Aorta (tissue), 5 donors: ENCODE measurements around the gene NAA15. TPM values are rescaled to one million over a fixed set of nuclear protein-coding genes. Genes with fewer than 3 reads are reported as not detected.
A peak's percentile ranks its signal among the peaks of the same experiment; 100 is the strongest.
"Not testable (repeated sequence)": the region's sequence is repeated elsewhere in the genome, so short reads cannot be mapped to it uniquely, and the experiment has no call there.

Experiments
- ATAC-seq: fragments of 200-7000 bp; cut with Tn5 transposase; one replicate; pipeline ENCODE4 v1.9.1; 2022; ENCODE audit warnings: moderate library complexity; ENCODE audit not compliant: low FRiP score
- DNase-seq, 2 donors: peaks; one replicate each; pipeline ENCODE4 v3.0.0-alpha.2; 2020
- H3K27ac ChIP-seq, 2 donors: one replicate each; pipeline ENCODE4 v1.5.1; 2013; ENCODE audit warnings: low read length in 2 of 2, mild to moderate bottlenecking in 2 of 2, moderate library complexity in 2 of 2, control low read depth in 1 of 2, inconsistent platforms in 1 of 2, low read depth in 1 of 2
- H3K27me3 ChIP-seq, 2 donors: one replicate each; pipeline ENCODE4 v1.6.1; 2013; ENCODE audit warnings: control low read depth in 1 of 2, low read length in 1 of 2, mild to moderate bottlenecking in 1 of 2, moderate library complexity in 1 of 2; ENCODE audit not compliant: insufficient read depth in 2 of 2, control insufficient read depth in 1 of 2
- H3K36me3 ChIP-seq, 2 donors: one replicate each; pipeline ENCODE4 v1.6.1; 2013; ENCODE audit warnings: control low read depth in 1 of 2, low read length in 1 of 2, mild to moderate bottlenecking in 1 of 2; ENCODE audit not compliant: insufficient read depth in 2 of 2, control insufficient read depth in 1 of 2
- H3K4me1 ChIP-seq, 2 donors: one replicate each; pipeline ENCODE4 v1.6.1; 2013; ENCODE audit warnings: low read length in 2 of 2, control low read depth in 1 of 2, mild to moderate bottlenecking in 1 of 2, moderate library complexity in 1 of 2; ENCODE audit not compliant: insufficient read depth in 2 of 2, control insufficient read depth in 1 of 2
- H3K4me3 ChIP-seq, 2 donors: one replicate each; pipeline ENCODE4 v1.5.1; 2013; ENCODE audit warnings: low read length in 2 of 2, control low read depth in 1 of 2, mild to moderate bottlenecking in 1 of 2
- H3K9me3 ChIP-seq: one replicate; pipeline ENCODE4 v1.6.1; 2013; ENCODE audit warnings: mild to moderate bottlenecking, low read length; ENCODE audit not compliant: control insufficient read depth
- WGBS, 2 donors: extraction: QIAGEN DNeasy Blood & Tissue Kit; methylation state at CpG; one replicate each; pipeline ENCODE4 v1.1.7; 2013; 5-methylcytosine and 5-hydroxymethylcytosine counted together
- intact Hi-C, 2 donors: fragments of 100-400 bp; cut with DNase I; formaldehyde crosslinking; loops; one replicate each; pipeline versions ENCODE4 v1.14.2 to v1.15.0; 2022
- polyA plus RNA-seq, 2 donors: library from polyadenylated mRNA; stranded (reverse); fragments of 200-250 nt; gene quantifications; one replicate each; pipeline ENCODE4 v1.2.3, GENCODE V29; 2013
- total RNA-seq, 2 donors: library from RNA; stranded (reverse); fragmentation: NEBNext Ultra II Directional; extraction: Animal tissue kit (Norgen Biotek cat#: 25700); gene quantifications; one replicate each; pipeline ENCODE4 v1.2.1, GENCODE V29; 2021
- donor health status: healthy with polysubstance abuse.
- donor health status: Bipolar disorder and iron deficiency.
- donor health status: DM: no; HTN: no; CAD: no.
- donor health status: DM: no; HTN: no; CAD: no.
- donor health status: DM: yes; HTN: yes; CAD: no.

Gene NAA15
- total and polyA plus RNA-seq, 4 donors, result 4.9 to 45.4 (median 25.5) TPM

- Histone ChIP-seq H3K4me1 (no peaks in the 10 kb centered on the region), H3K27me3 (no peaks in the 10 kb centered on the region), H3K27ac (peak overlapping the region in 1 of 2 donors; percentile 56), H3K9me3 (no peaks in the 10 kb centered on the region), H3K4me3 (peak overlapping the region; percentile 23 to 88), H3K36me3 (no peaks in the 10 kb centered on the region)
- intact Hi-C loops, result loop anchor here (5.0 to 10.0 kb wide), 4 partner anchors 77 to 710 kb away; partner anchors contain the start of genes NAA15 (in 1 of the 2), NDUFC1 (in 1 of the 2) and SETD7 (in 1 of the 2)
- WGBS, 2 donors, result 2 to 6% methylated on average over 6 of the region's 6 CpGs
- DNase-seq (no peak), ATAC-seq (no peak)
Measured at GRCh38 chr4:139455126-139455538, 153.8 kb downstream of the NAA15 start.

GRCh38 chr4:139457318-139457717 lies 156.0 kb downstream of the NAA15 start:
- no peaks in the 10 kb centered on the region for H3K4me1 ChIP-seq
- intact Hi-C loops, result loop anchor here (5.0 to 10.0 kb wide), 4 partner anchors 75 to 707 kb away; partner anchors contain the start of genes NAA15 (in 1 of the 2), NDUFC1 (in 1 of the 2) and SETD7 (in 1 of the 2)
- 7 to 10% methylated on average over 4 of the region's 4 CpGs for WGBS, 2 donors
- H3K27me3 ChIP-seq, result no peaks in the 10 kb centered on the region
- H3K36me3 ChIP-seq, result no peaks in the 10 kb centered on the region
- H3K27ac ChIP-seq, result no peak overlapping the region
- DNase-seq, result no peak
- no peaks in the 10 kb centered on the region for H3K9me3 ChIP-seq
- ATAC-seq, result no peak
- peak overlapping the region in 1 of 2 donors; percentile 39 for H3K4me3 ChIP-seq

- DNase-seq (no peak), ATAC-seq (no peak)
- intact Hi-C loops, result loop anchor here (5.0 to 10.0 kb wide), 4 partner anchors 74 to 706 kb away; partner anchors contain the start of genes NAA15 (in 1 of the 2), NDUFC1 (in 1 of the 2) and SETD7 (in 1 of the 2)
- peaks cover 0 to under 1% of the 10 kb centered on the region in 2 donors for H3K4me1 ChIP-seq
- no peaks in the 10 kb centered on the region for H3K9me3 ChIP-seq
- no peak overlapping the region for H3K4me3 ChIP-seq
- no peaks in the 10 kb centered on the region for H3K36me3 ChIP-seq
- H3K27me3 ChIP-seq, result no peaks in the 10 kb centered on the region
- no peak overlapping the region for H3K27ac ChIP-seq
- 50 to 80% methylated on average over 1 of the region's 1 CpG for WGBS, 2 donors
Measured at GRCh38 chr4:139458543-139458942, 157.2 kb downstream of the NAA15 start.

GRCh38 chr4:139458999-139459398 lies 157.7 kb downstream of the NAA15 start:
- peak overlapping the region in 1 of 2 donors; percentile 73 for H3K27ac ChIP-seq
- intact Hi-C loops, result loop anchor here (5.0 to 10.0 kb wide), 4 partner anchors 73 to 706 kb away; partner anchors contain the start of genes NAA15 (in 1 of the 2), NDUFC1 (in 1 of the 2) and SETD7 (in 1 of the 2)
- H3K36me3 ChIP-seq, result no peaks in the 10 kb centered on the region
- no peak overlapping the region for H3K4me3 ChIP-seq
- H3K4me1 ChIP-seq, result peaks cover 0 to 2% of the 10 kb centered on the region in 2 donors
- DNase-seq, result no peak
- WGBS, 2 donors, result 64 to 69% methylated on average over 3 of the region's 3 CpGs
- no peaks in the 10 kb centered on the region for H3K9me3 ChIP-seq
- no peaks in the 10 kb centered on the region for H3K27me3 ChIP-seq
- no peak for ATAC-seq

- no peak overlapping the region for H3K4me3 ChIP-seq
- no peaks in the 10 kb centered on the region for H3K36me3 ChIP-seq
- H3K27me3 ChIP-seq, result no peaks in the 10 kb centered on the region
- H3K9me3 ChIP-seq, result no peaks in the 10 kb centered on the region
- ATAC-seq, result no peak
- intact Hi-C loops, result loop anchor here in 1 of 2 donors (2.0 kb wide), 1 partner anchor 16 kb away; no protein-coding TSS in a partner anchor
- WGBS, 2 donors, result 69 to 71% methylated on average over 3 of the region's 3 CpGs
- peaks cover 0 to 2% of the 10 kb centered on the region in 2 donors for H3K4me1 ChIP-seq
- DNase-seq, result no peak
- H3K27ac ChIP-seq, result peak overlapping the region in 1 of 2 donors; percentile 6
Measured at GRCh38 chr4:139460565-139460964, 159.3 kb downstream of the NAA15 start.

GRCh38 chr4:139461022-139461628 lies 159.8 kb downstream of the NAA15 start:
- 31 to 32% methylated on average over 5 of the region's 5 CpGs for WGBS, 2 donors
- H3K36me3 ChIP-seq, result no peaks in the 10 kb centered on the region
- peak; percentile 63 for ATAC-seq
- H3K27me3 ChIP-seq, result no peaks in the 10 kb centered on the region
- no peak for DNase-seq
- intact Hi-C loops, result loop anchor here in 1 of 2 donors (2.0 kb wide), 1 partner anchor 16 kb away; no protein-coding TSS in a partner anchor
- peaks cover 0 to 2% of the 10 kb centered on the region in 2 donors for H3K4me1 ChIP-seq
- H3K27ac ChIP-seq, result no peak overlapping the region
- no peaks in the 10 kb centered on the region for H3K9me3 ChIP-seq
- no peak overlapping the region for H3K4me3 ChIP-seq

- H3K4me1 ChIP-seq, H3K27me3 ChIP-seq, DNase-seq, H3K36me3 ChIP-seq, intact Hi-C loops, H3K27ac ChIP-seq, H3K9me3 ChIP-seq, H3K4me3 ChIP-seq, ATAC-seq: not testable (repeated sequence)
- WGBS, 2 donors, result 96 to 97% methylated on average over 5 of the region's 5 CpGs
Measured at GRCh38 chr4:139464512-139464911, 163.2 kb downstream of the NAA15 start.

- Histone ChIP-seq H3K27me3 (no peaks in the 10 kb centered on the region), H3K36me3 (no peaks in the 10 kb centered on the region), H3K4me3 (no peak overlapping the region), H3K4me1 (peaks cover 0 to 2% of the 10 kb centered on the region in 2 donors), H3K27ac (no peak overlapping the region), H3K9me3 (no peaks in the 10 kb centered on the region)
- ATAC-seq (no peak), DNase-seq (no peak)
- WGBS, 2 donors, result 65 to 68% methylated on average over 4 of the region's 4 CpGs
- intact Hi-C loops, result no loop called here
Measured at GRCh38 chr4:139465922-139466321, 164.6 kb downstream of the NAA15 start.

GRCh38 chr4:139468756-139469155 lies 167.5 kb downstream of the NAA15 start:
- H3K27ac ChIP-seq, intact Hi-C loops, ATAC-seq: not testable (repeated sequence)

More at GRCh38 chr4:139468756-139469155, 167.5 kb downstream of the NAA15 start:
- H3K9me3 ChIP-seq, H3K4me1 ChIP-seq, H3K4me3 ChIP-seq, H3K27me3 ChIP-seq, H3K36me3 ChIP-seq, DNase-seq: not testable (repeated sequence)
